ENCODE results near the gene SPHK1. TPM values are rescaled to one million over a fixed set of nuclear protein-coding genes. Genes with fewer than 3 reads are reported as not detected.
"Not testable (repeated sequence)": the region's sequence is repeated elsewhere in the genome, so short reads cannot be mapped to it uniquely, and the experiment has no call there.

SPHK1 gene
- 4.0 TPM for total RNA-seq

- peak; percentile 61 for DNase-seq (ENCODE audit: low spot score)
Observed at GRCh38 chr17:76384222-76384986, at the start of gene SPHK1. SPHK1 (plus strand) TSS chr17:76384609; CDS start chr17:76385645, 1,036 bp downstream.

- DNase-seq (ENCODE audit: low spot score), result no peak
Observed at GRCh38 chr17:76335716-76336381, 48.6 kb upstream of the SPHK1 start.

GRCh38 chr17:76336756-76337412, 47.5 kb upstream of the SPHK1 start:
- no peak for DNase-seq (ENCODE audit: low spot score)

- no peak for DNase-seq (ENCODE audit: low spot score)
Observed at GRCh38 chr17:76337413-76337777, 47.0 kb upstream of the SPHK1 start.

- DNase-seq (ENCODE audit: low spot score), result no peak
Observed at GRCh38 chr17:76341301-76341700, 43.1 kb upstream of the SPHK1 start.

GRCh38 chr17:76343106-76343505, 41.3 kb upstream of the SPHK1 start:
- DNase-seq (ENCODE audit: low spot score), result no peak

GRCh38 chr17:76345377-76345974, 38.9 kb upstream of the SPHK1 start:
- no peak for DNase-seq (ENCODE audit: low spot score)

- not testable (repeated sequence) for DNase-seq (ENCODE audit: low spot score)
Observed at GRCh38 chr17:76346936-76347335, 37.5 kb upstream of the SPHK1 start.

GRCh38 chr17:76350463-76350862, 33.9 kb upstream of the SPHK1 start:
- DNase-seq (ENCODE audit: low spot score), result no peak

- DNase-seq (ENCODE audit: low spot score), result no peak
Observed at GRCh38 chr17:76351526-76352071, 32.8 kb upstream of the SPHK1 start.

- peak; percentile 12 for DNase-seq (ENCODE audit: low spot score)
Observed at GRCh38 chr17:76353004-76353598, 31.3 kb upstream of the SPHK1 start.

- peak; percentile 85 for DNase-seq (ENCODE audit: low spot score)
Observed at GRCh38 chr17:76353599-76354316, 30.7 kb upstream of the SPHK1 start, which contains the start of gene PRPSAP1. PRPSAP1 (minus strand) TSS chr17:76353916; CDS start chr17:76353703, 213 bp downstream.

- DNase-seq (ENCODE audit: low spot score), result no peak
Observed at GRCh38 chr17:76354317-76354729, 30.1 kb upstream of the SPHK1 start.

- DNase-seq (ENCODE audit: low spot score), result no peak
Observed at GRCh38 chr17:76354747-76355310, 29.6 kb upstream of the SPHK1 start.

GRCh38 chr17:76356803-76357456, 27.5 kb upstream of the SPHK1 start:
- no peak for DNase-seq (ENCODE audit: low spot score)

GRCh38 chr17:76357597-76358158, 26.7 kb upstream of the SPHK1 start:
- no peak for DNase-seq (ENCODE audit: low spot score)

- no peak for DNase-seq (ENCODE audit: low spot score)
Observed at GRCh38 chr17:76359375-76359774, 25.0 kb upstream of the SPHK1 start.

- DNase-seq (ENCODE audit: low spot score), result not testable (repeated sequence)
Observed at GRCh38 chr17:76359776-76360175, 24.6 kb upstream of the SPHK1 start.

GRCh38 chr17:76360461-76360860, 23.9 kb upstream of the SPHK1 start:
- no peak for DNase-seq (ENCODE audit: low spot score)
